KBM-7 (cell line): ENCODE results near the gene FUT7.
"Not testable (repeated sequence)": the region's sequence is repeated elsewhere in the genome, so short reads cannot be mapped to it uniquely, and the experiment has no call there.

Experiments used
- DNase-seq: peaks from one replicate; pipeline ENCODE4 v3.0.0-alpha.2; 2015
- in situ Hi-C: fragments of 300-500 bp; cut with MboI; formaldehyde crosslinking; loops from 2 replicates; pipeline ENCODE4 v1.14.3; 2020; ENCODE audit warnings: low sequenced_read_pairs, low pct_unique_long_range_greater_than_20kb, mixed read lengths

The FUT7 gene

GRCh38 chr9:137009938-137010732 is 21.8 kb downstream of the FUT7 start:
- DNase-seq: no peak
- in situ Hi-C loops: no loop called here

GRCh38 chr9:137009217-137009616 is 22.7 kb downstream of the FUT7 start:
- in situ Hi-C loops: no loop called here
- no peak for DNase-seq

- in situ Hi-C loops: no loop called here
- no peak for DNase-seq
Measured at GRCh38 chr9:137008312-137008711, 23.6 kb downstream of the FUT7 start.

GRCh38 chr9:137007816-137008270 is 24.0 kb downstream of the FUT7 start:
- in situ Hi-C loops: no loop called here
- DNase-seq: no peak

GRCh38 chr9:137007108-137007815 is 24.6 kb downstream of the FUT7 start:
- in situ Hi-C loops: no loop called here
- no peak for DNase-seq

- in situ Hi-C loops: no loop called here
- no peak for DNase-seq
Measured at GRCh38 chr9:137006116-137007003, 25.5 kb downstream of the FUT7 start.

- in situ Hi-C loops, DNase-seq: not testable (repeated sequence)
Measured at GRCh38 chr9:137004285-137004684, 27.6 kb downstream of the FUT7 start.

- DNase-seq: no peak
- in situ Hi-C loops: no loop called here
Measured at GRCh38 chr9:137002646-137003041, 29.2 kb downstream of the FUT7 start.

- no peak for DNase-seq
- in situ Hi-C loops: no loop called here
Measured at GRCh38 chr9:137001857-137002645, 29.8 kb downstream of the FUT7 start.

GRCh38 chr9:137000177-137000930 is 31.5 kb downstream of the FUT7 start:
- DNase-seq: peak; percentile 53
- in situ Hi-C loops: no loop called here

- peak; percentile 36 for DNase-seq
- in situ Hi-C loops: no loop called here
Measured at GRCh38 chr9:136997830-136998234, 34.1 kb downstream of the FUT7 start.

GRCh38 chr9:136997371-136997770 is 34.5 kb downstream of the FUT7 start:
- in situ Hi-C loops: no loop called here
- no peak for DNase-seq

GRCh38 chr9:136996361-136997292 is 35.3 kb downstream of the FUT7 start, which contains the start of gene CLIC3:
TSS of gene CLIC3 (minus strand) at chr9:136996568. CDS start at chr9:136996543, 25 bp downstream.
- peak; percentile 44 for DNase-seq
- in situ Hi-C loops: no loop called here

GRCh38 chr9:136995772-136996311 is 36.0 kb downstream of the FUT7 start:
- in situ Hi-C loops: no loop called here
- no peak for DNase-seq

- in situ Hi-C loops: no loop called here
- no peak for DNase-seq
Measured at GRCh38 chr9:136995362-136995761, 36.5 kb downstream of the FUT7 start.

- no peak for DNase-seq
- in situ Hi-C loops: no loop called here
Measured at GRCh38 chr9:136994888-136995230, 37.0 kb downstream of the FUT7 start.
